HG03060 (cell line): Measurements from ENCODE around the gene ALDH1L2.
A peak's percentile ranks its signal among the peaks of the same experiment; 100 is the strongest.

ENCODE experiments used
- ATAC-seq: cut with Tn5 transposase; IDR thresholded peaks from one replicate; pipeline ENCODE4 v1.9.1; 2021; ENCODE audit warnings: low read depth, moderate number of reproducible peaks; ENCODE audit not compliant: unreplicated experiment

ALDH1L2 gene

DNA sequence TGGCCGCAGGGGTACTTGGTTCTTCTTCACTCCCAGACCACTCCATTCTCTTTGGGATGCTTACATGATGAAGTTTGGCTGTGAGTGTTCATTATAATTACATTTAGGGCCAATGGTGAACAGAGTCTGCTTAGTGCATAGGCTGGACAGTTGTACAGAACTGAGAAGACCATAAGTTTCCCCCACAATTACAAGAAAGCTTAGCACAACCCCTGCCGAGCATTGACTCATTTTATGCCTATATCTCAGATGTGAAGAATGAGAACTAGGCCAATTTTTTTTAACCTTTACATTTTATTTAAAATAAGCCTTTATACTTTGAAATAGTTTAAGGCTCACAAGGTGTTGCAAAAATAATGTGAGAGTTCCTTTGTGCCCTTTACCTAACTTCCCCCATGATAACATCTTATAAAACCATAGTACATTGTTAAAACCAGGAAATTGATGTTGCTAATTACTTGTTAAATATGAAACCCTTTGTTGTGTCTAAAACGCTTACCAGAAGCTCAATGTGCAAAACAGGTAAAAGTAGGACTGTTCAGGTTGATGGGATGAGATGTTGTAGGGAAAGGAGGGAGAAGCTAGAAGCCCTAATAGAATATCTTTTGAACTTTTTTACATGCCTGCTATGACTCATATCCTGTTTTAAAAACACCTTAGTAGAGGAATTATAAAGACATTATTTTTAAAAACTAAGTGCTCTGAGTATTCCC lies 47.2 kb downstream of the ALDH1L2 start:
- no peak for ATAC-seq

DNA sequence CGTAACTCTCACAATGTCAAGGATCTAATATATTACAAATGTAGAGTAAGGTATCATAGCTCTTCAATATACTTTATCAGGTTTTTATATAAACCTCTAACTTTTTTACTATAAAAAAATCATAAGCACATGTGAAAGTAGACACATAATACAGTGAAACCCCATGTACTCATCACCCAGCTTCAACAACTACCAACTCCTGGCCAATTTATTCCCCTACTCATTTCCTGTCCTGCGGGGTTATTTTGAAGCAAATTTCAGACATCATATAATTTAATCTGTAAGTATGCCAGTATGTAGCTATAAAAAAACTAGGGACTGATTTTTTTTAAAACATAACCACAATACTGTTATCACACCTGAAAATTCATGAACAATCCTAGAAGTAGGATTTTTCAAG lies 50.4 kb downstream of the ALDH1L2 start:
- no peak for ATAC-seq

GRCh38 chr12:105032703-105033357 lies 51.4 kb downstream of the ALDH1L2 start:
- no peak for ATAC-seq

DNA sequence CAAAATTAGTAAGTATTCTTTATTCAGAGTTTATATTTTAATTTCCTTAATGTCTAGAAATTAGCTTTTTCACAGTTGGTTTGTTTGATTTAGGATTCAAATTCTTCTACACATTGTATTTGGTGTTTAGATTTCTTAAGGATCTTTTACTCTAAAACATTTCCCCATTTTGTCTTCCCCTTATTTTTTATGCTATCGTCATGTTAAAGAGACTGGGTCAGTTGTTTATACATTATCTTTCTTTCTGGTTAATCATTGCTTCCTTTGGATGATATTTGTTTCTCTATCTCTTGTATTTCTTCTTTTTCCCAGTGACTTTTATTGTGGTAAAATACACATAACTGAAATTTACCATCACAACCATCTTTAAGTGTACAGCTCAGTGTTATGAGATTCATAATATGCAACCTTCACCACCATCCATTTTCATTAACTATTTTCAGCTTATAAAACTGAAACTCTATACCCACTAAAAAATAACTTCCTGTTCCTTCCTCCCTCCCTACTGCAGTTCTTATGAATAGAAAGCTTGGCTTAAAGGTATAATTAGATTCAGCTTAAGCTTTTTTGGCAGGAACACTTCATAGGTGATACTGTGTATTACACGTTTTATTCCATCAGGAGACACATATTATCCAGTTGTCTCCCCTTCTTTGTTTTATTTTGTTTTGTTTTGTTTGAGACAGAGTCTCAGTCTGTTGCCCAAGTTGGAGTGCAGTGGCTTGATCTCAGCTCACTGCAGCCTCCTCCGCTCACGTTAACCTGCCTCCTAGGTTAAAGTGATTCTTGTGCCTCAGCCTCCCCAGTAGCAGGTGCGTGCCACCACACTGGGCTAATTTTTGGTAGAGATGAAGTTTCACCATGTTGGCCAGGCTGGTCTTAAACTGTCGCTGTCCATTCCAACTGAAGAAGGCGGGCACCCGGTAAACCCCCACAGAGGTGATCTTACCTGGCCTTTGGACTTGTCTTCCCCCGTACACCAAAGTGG lies 53.1 kb downstream of the ALDH1L2 start:
- peak; percentile 70 for ATAC-seq

DNA sequence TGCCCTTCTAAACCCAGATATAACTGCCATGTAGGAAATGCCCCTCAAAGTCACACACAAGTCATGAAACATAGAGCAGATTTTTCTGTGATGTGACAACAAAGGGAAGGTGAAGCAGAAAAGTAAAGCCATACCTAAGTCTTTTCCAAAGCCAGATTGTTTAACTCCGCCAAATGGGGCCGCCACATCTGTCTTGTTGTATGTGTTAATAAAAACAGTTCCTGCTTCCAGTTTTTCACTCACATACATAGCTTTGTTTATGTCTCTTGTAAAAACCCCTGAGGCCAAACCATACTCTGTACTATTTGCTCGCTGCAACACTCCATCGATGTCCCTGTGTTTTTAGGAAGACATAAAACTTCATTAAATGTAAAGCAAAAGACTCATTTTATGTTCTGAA lies 57.8 kb downstream of the ALDH1L2 start:
- ATAC-seq, result no peak

GRCh38 chr12:105025890-105026289 lies 58.4 kb downstream of the ALDH1L2 start:
- ATAC-seq, result no peak

DNA sequence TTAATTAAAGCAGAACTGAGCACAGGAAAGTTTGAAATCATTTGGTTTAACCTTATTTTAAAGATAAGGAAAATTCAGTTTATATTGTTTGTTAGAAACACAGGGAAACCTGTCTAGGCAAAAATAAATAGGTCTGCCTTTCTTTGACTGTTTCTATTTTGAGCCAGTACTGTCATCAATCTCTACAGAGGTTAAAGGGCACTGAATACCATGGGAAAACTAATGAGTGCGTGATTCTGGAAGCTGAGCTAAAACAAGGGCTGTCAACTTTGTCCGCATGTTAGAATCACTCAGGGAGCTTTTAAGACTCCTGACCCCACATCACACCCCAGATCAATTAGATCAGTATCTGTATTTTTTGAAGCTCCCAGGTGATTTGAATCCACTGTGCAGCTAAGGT lies 59.3 kb downstream of the ALDH1L2 start:
- no peak for ATAC-seq

DNA sequence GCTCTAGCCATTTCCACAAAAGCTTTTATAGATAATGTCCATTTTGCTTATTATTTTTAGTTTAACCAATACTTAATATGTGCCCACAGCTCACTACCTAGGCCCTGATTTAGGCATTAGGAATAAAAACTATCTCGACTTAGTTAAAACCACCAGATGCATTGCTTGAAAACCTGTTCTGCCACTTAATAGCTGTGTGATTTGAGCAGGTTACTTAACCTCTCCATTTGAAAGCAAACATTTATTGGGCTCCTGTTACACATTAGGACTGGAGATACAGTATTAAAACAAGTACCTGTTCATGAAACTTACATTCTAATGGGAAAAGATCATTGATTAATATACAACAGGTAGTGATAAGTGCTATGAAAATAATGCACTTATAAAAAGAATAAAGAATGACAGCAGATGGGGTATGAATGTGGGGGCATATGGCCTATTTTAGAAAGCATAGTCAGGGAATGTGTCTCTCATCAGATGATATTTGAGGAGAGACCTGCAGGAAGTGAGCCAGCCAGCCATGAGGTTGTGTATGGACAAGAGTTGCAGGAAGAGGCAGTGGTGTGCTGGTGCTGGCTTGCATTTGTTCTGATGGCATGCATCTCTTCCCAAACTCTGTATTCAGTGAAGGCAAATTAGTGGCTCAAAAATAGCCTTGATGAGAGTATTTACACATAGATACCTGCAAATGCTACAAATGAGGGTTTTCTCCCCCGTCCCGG lies 63.9 kb downstream of the ALDH1L2 start:
- no peak for ATAC-seq

GRCh38 chr12:105018776-105019175 lies 65.5 kb downstream of the ALDH1L2 start:
- no peak for ATAC-seq

DNA sequence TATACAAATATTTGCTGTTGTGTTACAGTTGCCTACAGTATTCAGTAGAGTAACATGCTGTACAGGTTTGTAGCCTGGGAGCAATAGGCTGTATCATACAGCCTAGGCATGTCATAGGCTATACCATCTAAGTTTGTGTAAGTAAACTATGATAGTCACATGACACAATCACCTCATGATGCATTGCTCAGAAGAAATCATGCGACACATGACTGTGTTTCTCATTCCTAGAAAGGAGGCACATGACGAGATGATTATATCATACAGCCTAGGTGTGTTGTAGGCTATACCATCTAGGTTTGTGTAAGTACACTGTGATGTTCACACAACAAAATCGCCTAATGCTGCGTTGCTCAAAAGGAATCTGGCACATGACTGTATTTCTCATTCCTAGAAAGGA lies 66.2 kb downstream of the ALDH1L2 start:
- ATAC-seq, result no peak

GRCh38 chr12:105015543-105015942 lies 68.7 kb downstream of the ALDH1L2 start:
- ATAC-seq, result no peak

- no peak for ATAC-seq
Observed at GRCh38 chr12:105014603-105015002, 69.7 kb downstream of the ALDH1L2 start.

DNA sequence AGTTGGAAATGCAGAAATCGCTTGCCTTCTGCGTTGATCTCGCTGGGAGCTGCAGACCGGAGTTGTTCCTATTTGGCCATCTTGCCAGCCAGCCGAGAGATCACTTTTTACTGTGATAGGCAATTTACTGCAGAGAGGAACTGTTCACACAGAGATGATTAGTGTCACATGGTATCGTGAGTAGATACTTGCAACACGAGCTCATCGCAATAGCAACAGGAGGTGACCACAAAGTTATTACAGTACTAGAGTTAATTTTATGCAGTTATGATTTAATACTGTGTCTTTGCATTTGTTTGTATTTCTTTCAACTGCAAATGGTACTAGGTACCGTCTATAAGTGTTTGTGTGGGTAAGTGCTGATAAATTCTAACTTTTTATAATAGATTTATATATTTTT lies 70.4 kb downstream of the ALDH1L2 start:
- ATAC-seq, result no peak

- ATAC-seq, result no peak
Observed at GRCh38 chr12:105001476-105001875, 82.8 kb downstream of the ALDH1L2 start.

DNA sequence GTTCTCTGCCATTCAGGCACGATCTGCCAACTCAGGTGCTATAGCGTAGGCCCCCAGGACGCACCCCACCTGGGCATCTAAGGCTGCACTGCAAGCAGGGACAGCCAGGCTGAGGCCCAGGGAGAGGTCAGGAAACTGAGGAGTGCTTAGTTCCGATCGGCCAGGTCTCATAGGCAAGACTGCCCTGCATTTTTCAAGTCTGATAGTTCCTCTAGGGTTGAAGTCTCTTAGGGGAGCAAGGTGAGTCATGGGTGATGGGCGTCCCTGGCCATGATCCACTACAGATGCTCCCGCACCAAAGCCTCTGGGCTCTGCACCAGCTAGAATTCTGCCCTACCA lies 84.9 kb downstream of the ALDH1L2 start:
- ATAC-seq, result no peak

DNA sequence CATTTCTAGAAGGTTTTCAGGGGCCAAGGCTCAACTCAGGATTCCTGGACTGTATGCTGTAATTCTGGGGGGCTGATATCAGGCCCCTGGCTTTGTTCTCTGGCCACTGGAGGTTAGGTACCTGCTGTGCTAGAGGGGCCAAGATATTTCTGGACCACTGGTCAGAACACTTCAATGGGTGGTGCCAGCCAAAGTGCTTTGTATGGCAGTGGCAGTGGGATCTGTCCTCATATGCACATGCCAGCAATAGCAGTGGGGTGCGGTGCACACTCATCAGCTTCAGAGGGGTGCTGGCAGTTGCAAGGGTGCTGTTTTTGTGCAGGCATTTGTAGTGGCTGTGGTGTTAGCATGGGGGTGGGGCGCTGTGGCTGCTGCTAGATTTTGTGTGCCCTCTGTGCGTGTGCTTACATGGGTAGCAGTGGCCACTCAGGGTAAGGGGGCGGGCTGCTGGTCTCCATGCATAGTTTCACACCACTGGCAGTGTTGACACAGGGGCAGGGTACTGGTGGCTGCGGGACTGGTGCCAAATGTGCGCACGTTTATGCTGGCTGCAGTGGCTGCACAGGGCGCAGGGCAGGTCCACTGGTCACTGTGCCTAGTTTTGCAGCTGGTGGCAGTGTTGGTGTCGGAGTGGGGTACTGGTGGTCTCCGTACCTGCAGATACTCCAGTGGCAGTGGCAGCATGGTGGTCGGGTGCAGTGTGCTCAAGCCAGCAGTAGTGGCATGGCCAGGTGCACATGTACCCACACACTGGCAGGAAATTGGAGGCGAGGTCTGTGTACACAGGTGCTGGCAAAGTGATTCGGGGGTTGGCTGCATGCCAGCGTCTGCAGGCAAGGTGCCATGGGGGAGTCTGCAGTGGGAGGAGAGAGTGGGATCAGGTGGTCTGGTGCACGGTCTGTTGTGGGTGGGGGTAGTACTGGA lies 85.6 kb downstream of the ALDH1L2 start:
- no peak for ATAC-seq

DNA sequence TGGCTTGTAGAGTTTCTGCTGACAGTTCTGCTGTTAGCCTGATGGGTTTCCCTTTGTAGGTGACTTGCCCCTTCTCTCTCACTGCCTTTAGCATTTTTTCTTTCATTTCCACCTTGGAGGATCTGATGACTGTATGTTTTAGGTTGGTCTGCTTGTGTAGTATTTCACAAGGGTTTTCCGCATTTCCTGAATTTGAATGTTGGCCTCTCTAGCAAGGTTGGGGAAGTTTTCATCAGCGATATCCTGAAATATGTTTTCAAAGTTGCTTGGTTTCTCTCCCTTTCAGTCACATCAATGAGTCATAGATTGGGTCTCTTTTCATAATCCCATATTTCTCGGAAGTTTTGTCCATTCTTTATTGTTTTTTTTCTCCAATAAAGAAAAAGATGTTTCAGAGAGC lies 86.7 kb downstream of the ALDH1L2 start:
- no peak for ATAC-seq

DNA sequence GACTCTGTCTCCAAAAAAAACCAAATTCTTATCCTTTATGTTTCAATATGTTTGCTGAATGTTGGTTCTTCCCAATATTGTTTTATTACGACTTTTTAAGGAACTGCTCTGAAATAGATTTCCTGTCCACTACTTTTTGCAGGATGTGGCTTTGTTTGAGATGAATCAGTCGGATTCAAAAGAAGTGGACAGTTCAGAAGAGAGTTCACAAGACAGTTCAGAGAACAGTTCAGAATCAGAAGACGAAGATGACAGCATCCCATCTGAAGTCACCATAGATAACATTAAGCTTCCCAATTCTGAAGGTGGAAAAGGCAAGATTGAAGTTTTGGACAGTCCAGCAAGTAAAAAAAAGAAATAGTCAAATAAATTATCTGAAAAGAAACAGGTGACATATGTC lies 89.9 kb downstream of the ALDH1L2 start:
- ATAC-seq, result no peak

- ATAC-seq, result no peak
Observed at GRCh38 chr12:104991565-104992128, 92.6 kb downstream of the ALDH1L2 start.
